GM12878 (cell line): ENCODE data around the gene OPN4. TPM values are rescaled to one million over a fixed set of nuclear protein-coding genes. Genes with fewer than 3 reads are reported as not detected.

ENCODE experiments used
- ATAC-seq: fragments of 200-7000 bp; cut with Tn5 transposase; 3 replicates; pipeline ENCODE4 v1.9.1; 2020; ENCODE audit warnings: mild to moderate bottlenecking, moderate library complexity
- BruUV-seq: library from RNA; stranded (reverse); fragments of 400-500 nt; replicated peaks from 2 replicates; lab custom pipeline; 2021; lab: Mats Ljungman, UMichigan
- CTCF ChIA-PET: fragments of 300-600 bp; sonication (Branson Sonifier 250); formaldehyde crosslinking; extraction: SDS; loops from one replicate; lab custom pipeline; 2021; ENCODE audit warnings: inconsistent platforms; lab: Yijun Ruan, JAX
- POLR2A ChIA-PET: fragments of 350-600 bp; formaldehyde crosslinking; extraction: SDS; loops from one replicate; lab custom pipeline; 2021; ENCODE audit warnings: inconsistent platforms; lab: Charles Lee
- RAD21 ChIA-PET: fragments of 300-600 bp; sonication (Branson Sonifier 250); formaldehyde crosslinking; loops from one replicate; lab custom pipeline; 2023; ENCODE audit warnings: antibody characterized with exemption; ENCODE audit not compliant: unreplicated experiment; lab: Charles Lee
- SMC1A ChIA-PET: fragments of 300-600 bp; sonication (Branson Sonifier 250); formaldehyde crosslinking; loops from one replicate; lab custom pipeline; 2023; ENCODE audit not compliant: unreplicated experiment, uncharacterized antibody; lab: Charles Lee
- DNase-seq: peaks from one replicate; pipeline ENCODE4 v3.0.0-alpha.2; 2011; ENCODE audit warnings: low read depth, low spot score
- FAIRE-seq: peaks from 3 replicates; lab custom pipeline; 2011; peaks lifted over from hg19 to GRCh38; lab: Jason Lieb, UNC
- H2AFZ ChIP-seq: 2 replicates; pipeline ENCODE4 v1.6.0; 2011; ENCODE audit warnings: low read depth, low read length, control low read depth; ENCODE audit not compliant: control insufficient read depth
- H3K27ac ChIP-seq: 2 replicates; pipeline ENCODE4 v1.5.1; 2011; ENCODE audit warnings: control low read depth; ENCODE audit not compliant: control insufficient read depth, insufficient read depth
- H3K27me3 ChIP-seq, 2 experiments: replicated peaks in 1 of 2; 2 replicates each; pipeline versions ENCODE4 v1.6.0 to v1.6.1; 2011; ENCODE audit warnings: low read length in 1 of 2; ENCODE audit not compliant: control insufficient read depth in 2 of 2, insufficient read depth in 2 of 2
- H3K36me3 ChIP-seq, 2 experiments: 2 replicates each; pipeline ENCODE4 v1.5.1; 2011; ENCODE audit warnings: low read length in 1 of 2; ENCODE audit not compliant: control insufficient read depth in 2 of 2, insufficient read depth in 2 of 2
- H3K4me1 ChIP-seq: 2 replicates; pipeline ENCODE4 v1.6.1; 2011; ENCODE audit warnings: mild to moderate bottlenecking, low read length, moderate library complexity, mixed read lengths; ENCODE audit not compliant: control insufficient read depth, insufficient read depth
- H3K4me2 ChIP-seq: 2 replicates; pipeline ENCODE4 v1.6.0; 2011; ENCODE audit warnings: control low read depth; ENCODE audit not compliant: control insufficient read depth, insufficient read depth
- H3K4me3 ChIP-seq: fragments of 200-600 bp; sonication (generic); 2 replicates; pipeline ENCODE4 v1.5.1; 2016
- H3K79me2 ChIP-seq: 2 replicates; pipeline ENCODE4 v1.6.0; 2011; ENCODE audit warnings: low read length; ENCODE audit not compliant: control insufficient read depth, insufficient read depth
- H3K9ac ChIP-seq: 2 replicates; pipeline ENCODE4 v1.8.0; 2011; ENCODE audit warnings: low read length, control low read depth, mixed read lengths; ENCODE audit not compliant: control insufficient read depth, insufficient read depth
- H3K9me3 ChIP-seq: replicated peaks from 3 replicates; pipeline ENCODE4 v1.5.1; 2011; ENCODE audit warnings: mild to moderate bottlenecking, low read length; ENCODE audit not compliant: control insufficient read depth, insufficient read depth
- H4K20me1 ChIP-seq: 2 replicates; pipeline ENCODE4 v1.6.0; 2011; ENCODE audit not compliant: control insufficient read depth, insufficient read depth
- HCFC1 ChIP-seq: fragments of 150-350 bp; IDR thresholded peaks from 2 replicates; pipeline ENCODE4 v1.6.1; 2014; ENCODE audit warnings: low read length
- HDAC6 ChIP-seq: fragments of 200-600 bp; sonication (generic); IDR thresholded peaks from one replicate; pipeline ENCODE4 v1.8.0; 2017; ENCODE audit warnings: antibody characterized with exemption; ENCODE audit not compliant: unreplicated experiment
- MYB ChIP-seq: fragments of 150-350 bp; IDR thresholded peaks from 2 replicates; pipeline ENCODE4 v1.6.1; 2014; ENCODE audit warnings: mild to moderate bottlenecking, low read depth, low read length, borderline replicate concordance
- PAX8 ChIP-seq: fragments of 450-650 bp; IDR thresholded peaks from 2 replicates; pipeline ENCODE4 v1.6.1; 2017; ENCODE audit warnings: mild to moderate bottlenecking, moderate library complexity
- SREBF1 ChIP-seq: IDR thresholded peaks from 2 replicates; pipeline ENCODE4 v1.6.1; 2012; ENCODE audit warnings: mild to moderate bottlenecking, low read length
- TCF3 ChIP-seq: IDR thresholded peaks from 2 replicates; pipeline ENCODE4 v1.6.1; 2012; ENCODE audit warnings: low read depth, mild to moderate bottlenecking, low read length, borderline replicate concordance; ENCODE audit not compliant: insufficient read depth
- ZBED1 ChIP-seq: IDR thresholded peaks from 2 replicates; pipeline ENCODE4 v1.6.1; 2016; ENCODE audit warnings: borderline replicate concordance
- ZNF274 ChIP-seq: IDR thresholded peaks from one replicate; pipeline ENCODE4 v1.8.0; 2011; ENCODE audit not compliant: insufficient read length, insufficient read depth
- ZZZ3 ChIP-seq: IDR thresholded peaks from 2 replicates; pipeline ENCODE4 v1.6.1; 2011; ENCODE audit warnings: low read depth; ENCODE audit not compliant: control insufficient read depth, insufficient read length
- WGBS: methylation state at CpG from one replicate; pipeline ENCODE4 v1.1.6; 2016; ENCODE audit warnings: low lambda C conversion rate; ENCODE audit not compliant: insufficient replicate concordance, insufficient coverage; ENCODE audit errors: missing lambda C conversion rate; 5-methylcytosine and 5-hydroxymethylcytosine counted together
- in situ Hi-C: fragments of 300-500 bp; cut with MboI; formaldehyde crosslinking; loops from 9 replicates; pipeline ENCODE4 v1.14.3; 2018; ENCODE audit warnings: mixed read lengths
- intact Hi-C: fragments of 100-400 bp; cut with micrococcal nuclease; formaldehyde crosslinking; loops from one replicate; pipeline ENCODE4 v1.14.2; 2022; ENCODE audit not compliant: unreplicated experiment
- polyA plus RNA-seq, 11 experiments: library from polyadenylated mRNA; depleted of rRNA in 4 of 11; unstranded in 6 of 11; stranded (reverse) in 5 of 11; fragments of >200 nt; fragmentation: Nextera tagmentation in 4 of 11; fragmentation: Illumina TruSeq in 1 of 11; extraction: Ambion mirVana in 4 of 11; extraction: Trizol in 1 of 11; gene quantifications; 1 replicate in 1 of 11; 2 replicates in 10 of 11; pipeline versions ENCODE4 v1.2.1 to v1.2.3, GENCODE V29; 2011 to 2016; ENCODE audit warnings: inconsistent platforms in 2 of 11, missing spikeins in 2 of 11, low read depth in 1 of 11
- total RNA-seq, 4 experiments: library from RNA; depleted of rRNA in 3 of 4; stranded (reverse); fragments of >200 nt in 3 of 4; fragmentation: Illumina TruSeq in 1 of 4; extraction: Trizol in 1 of 4; gene quantifications; 2 replicates each; pipeline versions ENCODE4 v1.2.1 to v1.2.3, GENCODE V29; 2013 to 2021
- TF ChIP-seq, protein P1 (sequence below): IDR thresholded peaks from 2 replicates; pipeline ENCODE4 v1.6.1; 2011; ENCODE audit warnings: low read depth, low read length, improper control_type of control experiment, borderline replicate concordance
- TF ChIP-seq, protein P2 (sequence below): IDR thresholded peaks from 2 replicates; pipeline ENCODE4 v1.6.1; 2012; ENCODE audit warnings: low read depth, low read length, improper control_type of control experiment
- TF ChIP-seq, protein P3 (sequence below): fragments of 450-650 bp; IDR thresholded peaks from 2 replicates; pipeline ENCODE4 v1.6.1; 2017; ENCODE audit warnings: antibody characterized with exemption, mild to moderate bottlenecking, moderate library complexity
- TF ChIP-seq, protein P4 (sequence below), 3 experiments: IDR thresholded peaks in 2 of 3; conservative IDR thresholded peaks in 1 of 3; 2 replicates each; pipeline ENCODE4 v1.5.1; 2011; ENCODE audit warnings: low read depth in 3 of 3, low read length in 3 of 3, mild to moderate bottlenecking in 3 of 3, control low read depth in 2 of 3, moderate library complexity in 2 of 3, inconsistent platforms in 1 of 3, mixed read lengths in 1 of 3; ENCODE audit not compliant: control insufficient read depth in 2 of 3, insufficient read depth in 1 of 3; ENCODE audit errors: extremely low read depth in 1 of 3
- TF ChIP-seq, protein P5 (sequence below): IDR thresholded peaks from 2 replicates; pipeline ENCODE4 v1.6.1; 2011; ENCODE audit warnings: low read depth, mild to moderate bottlenecking, low read length, moderate library complexity, borderline replicate concordance; ENCODE audit errors: extremely low read depth

The OPN4 gene
- total and polyA plus RNA-seq, 10 of the 15 experiments (the other 5 are each of a cell fraction or from before 2014, with no cell fraction given): not detected

DNA sequence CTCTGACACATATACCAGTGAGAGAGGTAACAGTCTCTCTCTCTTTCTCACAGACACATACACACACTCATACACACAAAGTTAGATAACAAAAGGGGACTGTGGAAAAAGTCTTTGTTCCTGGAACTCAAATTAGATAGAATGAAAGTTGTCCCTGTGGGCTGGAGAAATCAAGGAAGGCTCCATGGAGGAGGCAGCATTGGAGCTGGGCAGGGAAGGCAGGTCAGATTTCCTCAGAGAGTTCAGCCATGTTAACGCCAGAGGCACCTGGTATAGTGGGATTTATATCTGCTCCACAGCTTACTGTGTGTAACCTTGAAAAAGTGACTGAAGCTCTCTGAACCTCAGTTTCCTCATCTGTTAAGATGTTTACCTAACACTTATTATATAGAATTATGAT, 52.6 kb downstream of the OPN4 start:
- H3K27me3 ChIP-seq: no peaks in the 10 kb centered on the region; a peak in 1 of 4 replicates
- H3K27ac ChIP-seq: no peak overlapping the region
- no peaks in the 10 kb centered on the region for H3K79me2 ChIP-seq
- BruUV-seq: no TSS peak
- peaks cover 4% of the 10 kb centered on the region; the same call in 1 of the 2 replicates for H3K4me1 ChIP-seq
- intact Hi-C loops (no loop called here), in situ Hi-C loops (no loop called here)
- no peak overlapping the region for H3K4me3 ChIP-seq
- H3K36me3 ChIP-seq: no peaks in the 10 kb centered on the region
- no peaks in the 10 kb centered on the region for H4K20me1 ChIP-seq
- FAIRE-seq: no peak
- POLR2A ChIA-PET: no interaction called here
- ATAC-seq: no peak
- H3K4me2 ChIP-seq: no peak overlapping the region
- RAD21 ChIA-PET: no interaction called here
- no peaks in the 10 kb centered on the region for H3K9me3 ChIP-seq
- CTCF ChIA-PET: interaction anchor here (1.0 kb wide), 1 partner anchor 11 kb away, joined by 3 read pairs; no protein-coding TSS in a partner anchor
- 64% methylated on average over 1 of the region's 1 CpG for WGBS
- H2AFZ ChIP-seq: no peak overlapping the region
- SMC1A ChIA-PET: no interaction called here
- DNase-seq: no peak
- no peak overlapping the region for H3K9ac ChIP-seq
- TF ChIP-seq, protein P1, sequence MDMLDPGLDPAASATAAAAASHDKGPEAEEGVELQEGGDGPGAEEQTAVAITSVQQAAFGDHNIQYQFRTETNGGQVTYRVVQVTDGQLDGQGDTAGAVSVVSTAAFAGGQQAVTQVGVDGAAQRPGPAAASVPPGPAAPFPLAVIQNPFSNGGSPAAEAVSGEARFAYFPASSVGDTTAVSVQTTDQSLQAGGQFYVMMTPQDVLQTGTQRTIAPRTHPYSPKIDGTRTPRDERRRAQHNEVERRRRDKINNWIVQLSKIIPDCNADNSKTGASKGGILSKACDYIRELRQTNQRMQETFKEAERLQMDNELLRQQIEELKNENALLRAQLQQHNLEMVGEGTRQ: no peak
- no peak for TF ChIP-seq HCFC1
- no peak for TF ChIP-seq PAX8
- TF ChIP-seq, protein P2, sequence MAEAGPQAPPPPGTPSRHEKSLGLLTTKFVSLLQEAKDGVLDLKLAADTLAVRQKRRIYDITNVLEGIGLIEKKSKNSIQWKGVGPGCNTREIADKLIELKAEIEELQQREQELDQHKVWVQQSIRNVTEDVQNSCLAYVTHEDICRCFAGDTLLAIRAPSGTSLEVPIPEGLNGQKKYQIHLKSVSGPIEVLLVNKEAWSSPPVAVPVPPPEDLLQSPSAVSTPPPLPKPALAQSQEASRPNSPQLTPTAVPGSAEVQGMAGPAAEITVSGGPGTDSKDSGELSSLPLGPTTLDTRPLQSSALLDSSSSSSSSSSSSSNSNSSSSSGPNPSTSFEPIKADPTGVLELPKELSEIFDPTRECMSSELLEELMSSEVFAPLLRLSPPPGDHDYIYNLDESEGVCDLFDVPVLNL: no peak
- TF ChIP-seq ZNF274: no peak
- no peak for TF ChIP-seq ZZZ3
- TF ChIP-seq, protein P3, sequence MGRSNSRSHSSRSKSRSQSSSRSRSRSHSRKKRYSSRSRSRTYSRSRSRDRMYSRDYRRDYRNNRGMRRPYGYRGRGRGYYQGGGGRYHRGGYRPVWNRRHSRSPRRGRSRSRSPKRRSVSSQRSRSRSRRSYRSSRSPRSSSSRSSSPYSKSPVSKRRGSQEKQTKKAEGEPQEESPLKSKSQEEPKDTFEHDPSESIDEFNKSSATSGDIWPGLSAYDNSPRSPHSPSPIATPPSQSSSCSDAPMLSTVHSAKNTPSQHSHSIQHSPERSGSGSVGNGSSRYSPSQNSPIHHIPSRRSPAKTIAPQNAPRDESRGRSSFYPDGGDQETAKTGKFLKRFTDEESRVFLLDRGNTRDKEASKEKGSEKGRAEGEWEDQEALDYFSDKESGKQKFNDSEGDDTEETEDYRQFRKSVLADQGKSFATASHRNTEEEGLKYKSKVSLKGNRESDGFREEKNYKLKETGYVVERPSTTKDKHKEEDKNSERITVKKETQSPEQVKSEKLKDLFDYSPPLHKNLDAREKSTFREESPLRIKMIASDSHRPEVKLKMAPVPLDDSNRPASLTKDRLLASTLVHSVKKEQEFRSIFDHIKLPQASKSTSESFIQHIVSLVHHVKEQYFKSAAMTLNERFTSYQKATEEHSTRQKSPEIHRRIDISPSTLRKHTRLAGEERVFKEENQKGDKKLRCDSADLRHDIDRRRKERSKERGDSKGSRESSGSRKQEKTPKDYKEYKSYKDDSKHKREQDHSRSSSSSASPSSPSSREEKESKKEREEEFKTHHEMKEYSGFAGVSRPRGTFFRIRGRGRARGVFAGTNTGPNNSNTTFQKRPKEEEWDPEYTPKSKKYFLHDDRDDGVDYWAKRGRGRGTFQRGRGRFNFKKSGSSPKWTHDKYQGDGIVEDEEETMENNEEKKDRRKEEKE: no peak
- TF ChIP-seq, protein P4, sequence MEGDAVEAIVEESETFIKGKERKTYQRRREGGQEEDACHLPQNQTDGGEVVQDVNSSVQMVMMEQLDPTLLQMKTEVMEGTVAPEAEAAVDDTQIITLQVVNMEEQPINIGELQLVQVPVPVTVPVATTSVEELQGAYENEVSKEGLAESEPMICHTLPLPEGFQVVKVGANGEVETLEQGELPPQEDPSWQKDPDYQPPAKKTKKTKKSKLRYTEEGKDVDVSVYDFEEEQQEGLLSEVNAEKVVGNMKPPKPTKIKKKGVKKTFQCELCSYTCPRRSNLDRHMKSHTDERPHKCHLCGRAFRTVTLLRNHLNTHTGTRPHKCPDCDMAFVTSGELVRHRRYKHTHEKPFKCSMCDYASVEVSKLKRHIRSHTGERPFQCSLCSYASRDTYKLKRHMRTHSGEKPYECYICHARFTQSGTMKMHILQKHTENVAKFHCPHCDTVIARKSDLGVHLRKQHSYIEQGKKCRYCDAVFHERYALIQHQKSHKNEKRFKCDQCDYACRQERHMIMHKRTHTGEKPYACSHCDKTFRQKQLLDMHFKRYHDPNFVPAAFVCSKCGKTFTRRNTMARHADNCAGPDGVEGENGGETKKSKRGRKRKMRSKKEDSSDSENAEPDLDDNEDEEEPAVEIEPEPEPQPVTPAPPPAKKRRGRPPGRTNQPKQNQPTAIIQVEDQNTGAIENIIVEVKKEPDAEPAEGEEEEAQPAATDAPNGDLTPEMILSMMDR (IDR thresholded peaks at IDR 0.05 in 2 of 3, conservative IDR thresholded peaks at IDR 0.05 in 1 of 3; ENCODE audit: control insufficient read depth in 2 of 3, extremely low read depth in 1 of 3, insufficient read depth in 1 of 3, low read depth in 3 of 3, low read length in 3 of 3): no peak
- no peak for TF ChIP-seq HDAC6
- no peak for TF ChIP-seq ZBED1
- TF ChIP-seq MYB: no peak
- no peak for TF ChIP-seq SREBF1
- no peak for TF ChIP-seq TCF3
- TF ChIP-seq, protein P5, sequence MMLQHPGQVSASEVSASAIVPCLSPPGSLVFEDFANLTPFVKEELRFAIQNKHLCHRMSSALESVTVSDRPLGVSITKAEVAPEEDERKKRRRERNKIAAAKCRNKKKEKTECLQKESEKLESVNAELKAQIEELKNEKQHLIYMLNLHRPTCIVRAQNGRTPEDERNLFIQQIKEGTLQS: no peak
